Measurements from ENCODE around the gene GINS1. TPM values are rescaled to one million over a fixed set of nuclear protein-coding genes. Genes with fewer than 3 reads are reported as not detected.

GINS1 gene
- total and polyA plus RNA-seq, 12 donors, result 0.30 to 7.0 (median 1.2) TPM

- no peaks in the 10 kb centered on the region for H3K27me3 ChIP-seq
- DNase-seq, result peak in 1 of 7 donors; percentile 44
- H3K9me3 ChIP-seq (replicated peaks in 1 of 3), result no peaks in the 10 kb centered on the region
- TF ChIP-seq POLR2A (IDR thresholded peaks at IDR 0.05) (no peak), CTCF (IDR thresholded peaks at IDR 0.05) (no peak)
- peaks cover 0 to 6% of the 10 kb centered on the region in 2 donors for H3K36me3 ChIP-seq (replicated peaks in 1 of 2)
- H3K4me1 ChIP-seq (replicated peaks in 1 of 2), result no peaks in the 10 kb centered on the region
- no peak overlapping the region for H3K27ac ChIP-seq
- intact Hi-C loops (cut with DNase I), result no loop called here
- 92 to 94% (median 94%) methylated on average over 15 of the region's 15 CpGs for WGBS, 4 donors
- H3K4me3 ChIP-seq, result no peak overlapping the region
Observed at GRCh38 chr20:25454153-25454900, 46.9 kb downstream of the GINS1 start.

DNA sequence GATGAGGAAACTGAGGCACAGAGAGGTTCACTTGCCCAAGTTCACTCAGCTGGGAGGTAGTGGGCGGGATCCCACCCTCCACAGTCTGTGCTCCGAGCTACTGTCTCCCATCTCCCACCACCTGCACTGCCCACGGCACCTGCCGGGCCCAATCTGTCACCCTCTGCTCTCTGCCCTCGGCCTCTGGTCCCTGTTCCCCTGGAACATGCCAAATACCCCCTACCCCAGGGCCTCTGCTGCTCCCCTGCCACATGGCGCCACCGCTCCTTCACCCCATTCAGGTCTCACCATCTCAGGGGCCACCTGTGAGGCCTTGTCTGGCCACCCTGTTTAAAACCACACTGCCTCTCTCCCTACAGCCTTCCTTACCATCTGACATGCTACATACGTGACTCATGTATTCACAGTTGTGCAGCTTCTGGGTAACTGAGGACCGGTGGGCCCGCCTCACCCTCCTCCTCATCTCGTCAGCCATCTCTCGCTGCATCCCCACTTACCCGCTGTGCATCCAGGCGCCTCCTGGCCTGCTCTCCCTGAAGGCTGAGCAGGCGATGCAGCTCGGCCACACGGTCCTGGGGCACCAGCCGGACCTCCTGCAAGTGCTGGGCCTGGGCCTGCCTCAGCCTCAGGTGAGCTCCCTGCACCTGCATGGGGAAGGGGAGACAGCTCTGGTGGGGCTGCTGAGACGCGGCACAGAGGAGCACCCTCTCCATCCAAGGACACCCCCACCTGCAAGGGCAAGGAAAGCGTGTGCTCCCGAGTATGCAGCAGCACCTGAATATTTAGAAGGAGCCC lies 50.6 kb downstream of the GINS1 start:
- Histone ChIP-seq H3K4me1 (replicated peaks in 1 of 2) (no peaks in the 10 kb centered on the region), H3K27ac (no peak overlapping the region), H3K4me3 (no peak overlapping the region), H3K36me3 (replicated peaks in 1 of 2) (peaks cover 0 to 23% of the 10 kb centered on the region in 2 donors), H3K9me3 (replicated peaks in 1 of 3) (no peaks in the 10 kb centered on the region), H3K27me3 (no peaks in the 10 kb centered on the region)
- WGBS, 4 donors, result 93 to 95% (median 94%) methylated on average over 17 to 22 of the region's 22 CpGs
- intact Hi-C loops (cut with DNase I), result no loop called here
- peak in 1 of 7 donors; percentile 20 for DNase-seq
- no peak for TF ChIP-seq POLR2A (IDR thresholded peaks at IDR 0.05)
- TF ChIP-seq CTCF (IDR thresholded peaks at IDR 0.05), result no peak

- H3K4me1 ChIP-seq (replicated peaks in 1 of 2), result no peaks in the 10 kb centered on the region
- H3K9me3 ChIP-seq (replicated peaks in 1 of 3), result no peaks in the 10 kb centered on the region
- H3K4me3 ChIP-seq, result no peak overlapping the region
- H3K27ac ChIP-seq, result no peak overlapping the region
- H3K36me3 ChIP-seq (replicated peaks in 1 of 2), result peaks cover 0 to 23% of the 10 kb centered on the region in 2 donors
- 87 to 95% (median 89%) methylated on average over 17 to 20 of the region's 20 CpGs for WGBS, 4 donors
- no peak for DNase-seq
- no peak for TF ChIP-seq CTCF (IDR thresholded peaks at IDR 0.05)
- TF ChIP-seq POLR2A (IDR thresholded peaks at IDR 0.05), result no peak
- intact Hi-C loops (cut with DNase I), result no loop called here
- no peaks in the 10 kb centered on the region for H3K27me3 ChIP-seq
Observed at GRCh38 chr20:25459111-25459830, 51.8 kb downstream of the GINS1 start.
